ENCODE measurements around the gene GALM.

GALM gene

DNA sequence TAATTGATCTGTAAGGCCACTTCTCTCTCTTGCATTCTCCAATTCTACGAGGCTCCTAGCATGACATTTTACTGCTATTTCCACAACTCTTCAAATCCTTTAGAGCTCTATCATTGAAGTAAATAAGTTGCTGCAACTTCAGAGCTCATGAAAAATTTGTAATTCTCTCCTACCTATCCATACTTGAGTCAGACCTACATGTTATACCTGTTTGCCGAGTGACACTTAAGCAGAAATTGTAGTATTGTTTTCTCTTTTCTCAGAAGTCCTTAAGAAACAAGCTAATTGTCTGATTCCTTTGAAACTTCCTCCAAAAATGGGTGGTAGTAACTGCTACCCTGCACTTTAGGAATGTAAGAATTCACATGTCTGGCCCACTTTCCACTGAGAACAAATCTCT is 26.1 kb downstream of the GALM start (continued):
- no peak for TF ChIP-seq ZFHX2 (tag by site-specific recombination; conservative IDR thresholded peaks at IDR 0.05)
- TF ChIP-seq ZNF221 (tag by site-specific recombination; IDR thresholded peaks at IDR 0.05; ENCODE audit: borderline replicate concordance): no peak
- no peak for TF ChIP-seq SETDB1 (IDR thresholded peaks at IDR 0.05; ENCODE audit: insufficient read length, low read length)
- no peak for TF ChIP-seq ZNF280D (tag by site-specific recombination; IDR thresholded peaks at IDR 0.05)
- TF ChIP-seq REPIN1 (tag by site-specific recombination; IDR thresholded peaks at IDR 0.05; ENCODE audit: low read depth): no peak
- TF ChIP-seq PRDM1 (tag by site-specific recombination; IDR thresholded peaks at IDR 0.05): no peak
- no peak for TF ChIP-seq ZNF2 (tag by site-specific recombination; IDR thresholded peaks at IDR 0.05)
- TF ChIP-seq TCF7L2 (IDR thresholded peaks at IDR 0.05; ENCODE audit: borderline replicate concordance, low read depth, low read length): no peak
- TF ChIP-seq, protein P1, sequence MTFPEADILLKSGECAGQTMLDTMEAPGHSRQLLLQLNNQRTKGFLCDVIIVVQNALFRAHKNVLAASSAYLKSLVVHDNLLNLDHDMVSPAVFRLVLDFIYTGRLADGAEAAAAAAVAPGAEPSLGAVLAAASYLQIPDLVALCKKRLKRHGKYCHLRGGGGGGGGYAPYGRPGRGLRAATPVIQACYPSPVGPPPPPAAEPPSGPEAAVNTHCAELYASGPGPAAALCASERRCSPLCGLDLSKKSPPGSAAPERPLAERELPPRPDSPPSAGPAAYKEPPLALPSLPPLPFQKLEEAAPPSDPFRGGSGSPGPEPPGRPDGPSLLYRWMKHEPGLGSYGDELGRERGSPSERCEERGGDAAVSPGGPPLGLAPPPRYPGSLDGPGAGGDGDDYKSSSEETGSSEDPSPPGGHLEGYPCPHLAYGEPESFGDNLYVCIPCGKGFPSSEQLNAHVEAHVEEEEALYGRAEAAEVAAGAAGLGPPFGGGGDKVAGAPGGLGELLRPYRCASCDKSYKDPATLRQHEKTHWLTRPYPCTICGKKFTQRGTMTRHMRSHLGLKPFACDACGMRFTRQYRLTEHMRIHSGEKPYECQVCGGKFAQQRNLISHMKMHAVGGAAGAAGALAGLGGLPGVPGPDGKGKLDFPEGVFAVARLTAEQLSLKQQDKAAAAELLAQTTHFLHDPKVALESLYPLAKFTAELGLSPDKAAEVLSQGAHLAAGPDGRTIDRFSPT (tag by site-specific recombination; IDR thresholded peaks at IDR 0.05): no peak
- no peak for TF ChIP-seq ZNF621 (tag by site-specific recombination; IDR thresholded peaks at IDR 0.05)
- TF ChIP-seq, protein P2, sequence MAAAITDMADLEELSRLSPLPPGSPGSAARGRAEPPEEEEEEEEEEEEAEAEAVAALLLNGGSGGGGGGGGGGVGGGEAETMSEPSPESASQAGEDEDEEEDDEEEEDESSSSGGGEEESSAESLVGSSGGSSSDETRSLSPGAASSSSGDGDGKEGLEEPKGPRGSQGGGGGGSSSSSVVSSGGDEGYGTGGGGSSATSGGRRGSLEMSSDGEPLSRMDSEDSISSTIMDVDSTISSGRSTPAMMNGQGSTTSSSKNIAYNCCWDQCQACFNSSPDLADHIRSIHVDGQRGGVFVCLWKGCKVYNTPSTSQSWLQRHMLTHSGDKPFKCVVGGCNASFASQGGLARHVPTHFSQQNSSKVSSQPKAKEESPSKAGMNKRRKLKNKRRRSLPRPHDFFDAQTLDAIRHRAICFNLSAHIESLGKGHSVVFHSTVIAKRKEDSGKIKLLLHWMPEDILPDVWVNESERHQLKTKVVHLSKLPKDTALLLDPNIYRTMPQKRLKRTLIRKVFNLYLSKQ (tag by site-specific recombination; IDR thresholded peaks at IDR 0.05; ENCODE audit: borderline replicate concordance): no peak

GRCh38 chr2:38692636-38693318 is 26.9 kb downstream of the GALM start:
- CTCF ChIA-PET: interaction anchor here (1.1 kb wide), 1 partner anchor 111 kb away, joined by 3 read pairs; no protein-coding TSS in a partner anchor

More at GRCh38 chr2:38692636-38693318, 26.9 kb downstream of the GALM start:
- Histone ChIP-seq H3K4me1 (ENCODE audit: control insufficient read depth, insufficient read depth, low read length) (no peaks in the 10 kb centered on the region), H3K9me3 (ENCODE audit: control insufficient read depth, insufficient read depth, low read depth, low read length) (no peaks in the 10 kb centered on the region), H3K27ac (ENCODE audit: extremely low read depth, low read depth, low read length) (no peak overlapping the region), H3K36me3 (ENCODE audit: control insufficient read depth in 2 of 2, insufficient read depth in 1 of 2, low read length in 2 of 2) (peaks cover 0 to 2% of the 10 kb centered on the region in 2 experiments; a peak in 2 of 3 replicates), H3K4me3 (ENCODE audit: low read depth, low read length) (no peak overlapping the region)
- TF ChIP-seq ZSCAN18 (tag by site-specific recombination; IDR thresholded peaks at IDR 0.05) (no peak), ZNF571 (tag by site-specific recombination; IDR thresholded peaks at IDR 0.05) (no peak)
- TF ChIP-seq, protein P3, sequence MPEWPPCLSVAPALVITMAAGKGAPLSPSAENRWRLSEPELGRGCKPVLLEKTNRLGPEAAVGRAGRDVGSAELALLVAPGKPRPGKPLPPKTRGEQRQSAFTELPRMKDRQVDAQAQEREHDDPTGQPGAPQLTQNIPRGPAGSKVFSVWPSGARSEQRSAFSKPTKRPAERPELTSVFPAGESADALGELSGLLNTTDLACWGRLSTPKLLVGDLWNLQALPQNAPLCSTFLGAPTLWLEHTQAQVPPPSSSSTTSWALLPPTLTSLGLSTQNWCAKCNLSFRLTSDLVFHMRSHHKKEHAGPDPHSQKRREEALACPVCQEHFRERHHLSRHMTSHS (tag by site-specific recombination; IDR thresholded peaks at IDR 0.05): no peak
- POLR2A ChIA-PET: interaction anchor here (0.6 kb wide), 1 partner anchor 1698 kb away, joined by 3 read pairs; no protein-coding TSS in a partner anchor
